Measurements from ENCODE around the gene BICD1. TPM values are rescaled to one million over a fixed set of nuclear protein-coding genes. Genes with fewer than 3 reads are reported as not detected.

BICD1 gene
- total RNA-seq = 7.7 and 9.9 TPM in 2 replicates

DNA sequence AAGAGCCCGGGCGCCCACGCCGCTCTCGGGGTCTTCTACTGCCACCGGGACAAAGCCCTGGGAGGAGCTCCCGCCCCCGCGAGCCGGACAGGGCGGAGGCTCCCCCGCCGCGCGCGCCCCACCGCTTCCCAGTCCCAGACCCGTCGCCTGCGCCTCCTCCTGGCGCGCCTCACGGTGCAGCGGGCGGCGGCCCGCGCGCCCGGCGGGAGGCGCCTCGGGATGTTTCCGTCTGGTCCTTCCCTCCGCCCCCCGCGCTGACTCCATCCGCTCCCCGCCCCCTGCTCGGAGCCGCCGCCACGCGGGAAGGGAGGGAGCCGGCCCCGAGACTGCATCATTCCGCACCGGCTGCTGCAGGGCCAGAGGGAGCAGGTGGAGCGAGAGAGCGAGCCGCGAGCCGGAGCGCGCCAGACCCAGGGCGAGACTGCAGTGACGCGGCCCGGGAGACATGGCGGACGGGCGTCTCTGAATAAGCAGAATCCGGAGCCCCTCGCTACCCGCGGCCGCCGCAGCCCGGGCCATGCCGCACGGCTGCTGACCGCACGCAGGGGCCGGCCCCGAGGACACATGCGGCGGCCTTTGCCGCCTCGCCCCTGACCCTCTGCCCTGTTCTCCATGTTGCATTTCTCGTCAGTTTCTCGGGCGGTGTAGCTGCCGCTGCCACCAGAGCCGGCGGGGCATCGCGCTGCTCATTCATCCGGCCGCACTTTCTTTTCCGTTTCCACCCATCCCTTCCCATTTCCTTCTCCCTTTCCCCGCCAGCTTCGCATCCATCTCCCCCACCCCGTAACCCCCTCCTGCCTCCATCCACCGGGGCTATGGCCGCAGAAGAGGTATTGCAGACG, at the start of gene BICD1:
Gene BICD1 (plus strand): TSS at position 331 of the 842 bp plus-strand sequence. CDS start 485 bp downstream, at position 816.
- TF ChIP-seq CTCF (conservative IDR thresholded peaks at IDR 0.05; ENCODE audit: low read depth, low read length) = peak; percentile 34
- no peak for DNase-seq (ENCODE audit: low read depth)
- H3K4me3 ChIP-seq (ENCODE audit: low read depth, low read length) = peak within 1 kb of the TSS; percentile 63

DNA sequence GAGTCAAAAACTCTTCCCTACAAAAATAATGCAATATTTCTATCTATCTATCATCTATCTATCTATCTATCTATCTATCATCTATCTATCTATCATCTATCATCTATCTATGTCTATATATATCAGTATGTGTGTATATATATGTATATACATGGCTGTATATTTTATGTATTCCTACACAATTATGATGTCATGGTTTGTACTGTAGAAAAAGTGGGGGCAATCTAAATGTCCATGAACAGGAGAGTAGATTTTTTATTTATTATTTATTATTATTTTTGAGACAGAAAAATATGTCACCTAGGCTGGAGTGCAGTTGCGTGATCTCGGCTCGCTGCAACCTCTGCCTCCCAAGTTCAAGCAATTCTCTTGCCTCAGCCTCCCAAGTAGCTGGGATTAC, 45.6 kb upstream of the BICD1 start:
- TF ChIP-seq CTCF (conservative IDR thresholded peaks at IDR 0.05; ENCODE audit: low read depth, low read length) = no peak
- no peak for DNase-seq (ENCODE audit: low read depth)
- H3K4me3 ChIP-seq (ENCODE audit: low read depth, low read length) = no peak overlapping the region

DNA sequence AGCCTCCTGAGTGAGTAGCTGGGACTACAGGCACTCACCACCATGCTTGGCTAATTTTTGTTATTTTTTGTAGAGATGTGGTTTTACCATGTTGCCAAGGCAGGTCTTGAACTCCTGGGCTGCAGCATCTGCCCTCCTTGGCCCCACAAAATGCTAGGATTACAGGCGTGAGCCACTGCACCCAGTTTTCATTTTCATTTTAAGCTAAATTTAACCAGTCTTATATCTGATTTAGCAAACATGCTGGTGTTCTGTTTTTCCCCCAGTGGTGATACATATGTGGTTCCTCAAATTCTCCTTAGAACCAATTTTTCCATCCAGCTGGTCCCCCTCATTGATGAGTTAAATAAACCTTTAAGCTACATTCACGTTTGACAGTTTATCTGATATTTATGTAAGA, 43.8 kb upstream of the BICD1 start:
- no peak overlapping the region for H3K4me3 ChIP-seq (ENCODE audit: low read depth, low read length)
- TF ChIP-seq CTCF (conservative IDR thresholded peaks at IDR 0.05; ENCODE audit: low read depth, low read length) = no peak
- DNase-seq (ENCODE audit: low read depth) = no peak

GRCh38 chr12:32063796-32064195, 42.9 kb upstream of the BICD1 start:
- no peak for DNase-seq (ENCODE audit: low read depth)
- no peak for TF ChIP-seq CTCF (conservative IDR thresholded peaks at IDR 0.05; ENCODE audit: low read depth, low read length)
- H3K4me3 ChIP-seq (ENCODE audit: low read depth, low read length) = no peak overlapping the region

- no peak for DNase-seq (ENCODE audit: low read depth)
- no peak overlapping the region for H3K4me3 ChIP-seq (ENCODE audit: low read depth, low read length)
- no peak for TF ChIP-seq CTCF (conservative IDR thresholded peaks at IDR 0.05; ENCODE audit: low read depth, low read length)
Measured at GRCh38 chr12:32066206-32066605, 40.4 kb upstream of the BICD1 start.

DNA sequence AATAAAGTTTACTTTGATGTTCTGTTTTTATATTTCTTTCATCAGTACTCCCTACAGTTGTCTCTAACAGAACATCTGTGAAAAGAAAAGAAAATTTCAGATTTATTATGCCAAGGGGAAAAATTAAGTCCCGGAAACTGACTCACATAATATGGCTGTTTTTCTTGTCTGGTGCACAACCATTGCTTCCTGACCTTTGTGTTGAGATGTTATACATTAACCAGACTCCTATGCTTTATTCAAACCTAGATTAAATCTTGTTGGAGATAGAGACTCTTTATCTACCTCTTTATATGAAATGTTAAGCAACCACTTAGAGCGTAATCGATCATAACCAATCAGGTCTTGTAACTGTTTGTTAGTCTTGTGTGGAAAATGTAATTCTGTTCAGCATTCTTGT, 37.6 kb upstream of the BICD1 start:
- TF ChIP-seq CTCF (conservative IDR thresholded peaks at IDR 0.05; ENCODE audit: low read depth, low read length) = no peak
- H3K4me3 ChIP-seq (ENCODE audit: low read depth, low read length) = no peak overlapping the region
- DNase-seq (ENCODE audit: low read depth) = no peak

GRCh38 chr12:32069731-32070130, 36.9 kb upstream of the BICD1 start:
- TF ChIP-seq CTCF (conservative IDR thresholded peaks at IDR 0.05; ENCODE audit: low read depth, low read length) = no peak
- H3K4me3 ChIP-seq (ENCODE audit: low read depth, low read length) = no peak overlapping the region
- DNase-seq (ENCODE audit: low read depth) = no peak

Data from epithelial cell of proximal tubule (primary cell).